HepG2 (cell line): ENCODE data around the gene SLC29A3. TPM values are rescaled to one million over a fixed set of nuclear protein-coding genes. Genes with fewer than 3 reads are reported as not detected.

Experiments used
- ATAC-seq: fragments of 200-7000 bp; cut with Tn5 transposase; 3 replicates; pipeline ENCODE4 v1.9.1; 2020; ENCODE audit warnings: mild to moderate bottlenecking, moderate library complexity
- BruUV-seq: library from RNA; stranded (reverse); fragments of 400-500 nt; replicated peaks from 2 replicates; lab custom pipeline; 2021; lab: Mats Ljungman, UMichigan
- CTCF ChIA-PET: fragments of 300-600 bp; formaldehyde crosslinking; extraction: SDS; loops from one replicate; lab custom pipeline; 2021; ENCODE audit warnings: low total read pairs, inconsistent platforms, low intra/inter-chr PET ratio; lab: Yijun Ruan, JAX
- POLR2A ChIA-PET: fragments of 350-600 bp; sonication (Branson Sonifier 250); formaldehyde crosslinking; loops from one replicate; lab custom pipeline; 2020; ENCODE audit warnings: antibody characterized with exemption, inconsistent platforms; lab: Yijun Ruan, JAX
- DNase-seq: peaks from one replicate; pipeline ENCODE4 v3.0.0-alpha.2; 2015; ENCODE audit warnings: low spot score
- FAIRE-seq: peaks from 3 replicates; lab custom pipeline; 2011; peaks lifted over from hg19 to GRCh38; lab: Jason Lieb, UNC
- H2AFZ ChIP-seq: one replicate; pipeline ENCODE4 v1.6.1; 2011; ENCODE audit warnings: low read length, inconsistent platforms
- H3K27ac ChIP-seq: fragments of 300-600 bp; 3 replicates; pipeline ENCODE4 v1.8.0; 2011; ENCODE audit warnings: mixed run types, mild to moderate bottlenecking, mixed read lengths, low read length, inconsistent platforms; ENCODE audit not compliant: insufficient read depth; ENCODE audit errors: extremely low read length
- H3K27me3 ChIP-seq, 2 experiments: fragments of 200-600 bp in 1 of 2; 2 replicates in 1 of 2; 3 replicates in 1 of 2; pipeline versions ENCODE4 v1.6.0 to v1.8.0; 2011; ENCODE audit warnings: low read length in 2 of 2, mild to moderate bottlenecking in 2 of 2, moderate library complexity in 2 of 2, inconsistent platforms in 1 of 2; ENCODE audit not compliant: insufficient read depth in 2 of 2, control insufficient read depth in 1 of 2
- H3K36me3 ChIP-seq, 2 experiments: fragments of 200-600 bp in 1 of 2; replicated peaks in 1 of 2; 2 replicates in 1 of 2; 3 replicates in 1 of 2; pipeline versions ENCODE4 v1.5.1 to v1.8.0; 2011; ENCODE audit warnings: low read length in 2 of 2, inconsistent platforms in 1 of 2; ENCODE audit not compliant: insufficient read depth in 2 of 2, control insufficient read depth in 1 of 2
- H3K4me1 ChIP-seq: 2 replicates; pipeline ENCODE4 v1.5.1; 2012; ENCODE audit warnings: low read length, inconsistent platforms; ENCODE audit not compliant: insufficient read depth
- H3K4me2 ChIP-seq: 2 replicates; pipeline ENCODE4 v1.6.0; 2011; ENCODE audit warnings: low read depth, low read length, inconsistent platforms
- H3K4me3 ChIP-seq, 3 experiments: fragments of 200-600 bp in 1 of 3; sonication (generic), shearing (Covaris generic) in 1 of 3; replicated peaks in 1 of 3; 2 replicates each; pipeline ENCODE4 v1.5.1; 2011 to 2016; ENCODE audit warnings: low read length in 3 of 3, inconsistent platforms in 2 of 3, low read depth in 2 of 3, mild to moderate bottlenecking in 2 of 3, control low read depth in 1 of 3, mixed read lengths in 1 of 3; ENCODE audit not compliant: insufficient read depth in 1 of 3
- H3K79me2 ChIP-seq: one replicate; pipeline ENCODE4 v1.6.1; 2011; ENCODE audit warnings: low read length, inconsistent platforms; ENCODE audit not compliant: insufficient read depth
- H3K9ac ChIP-seq: 2 replicates; pipeline ENCODE4 v1.6.0; 2011; ENCODE audit warnings: mild to moderate bottlenecking, low read depth, low read length, inconsistent platforms; ENCODE audit not compliant: insufficient read depth
- H3K9me3 ChIP-seq: 2 replicates; pipeline ENCODE4 v1.5.1; 2012; ENCODE audit warnings: mild to moderate bottlenecking, low read length
- H4K20me1 ChIP-seq: 2 replicates; pipeline ENCODE4 v1.6.0; 2011; ENCODE audit warnings: inconsistent platforms, mild to moderate bottlenecking, low read length, moderate library complexity; ENCODE audit not compliant: insufficient read depth
- AFF4 ChIP-seq: sonication (generic); formaldehyde crosslinking; IDR thresholded peaks from 2 replicates; pipeline ENCODE4 v1.4.0; 2020; ENCODE audit warnings: missing genetic modification reagents
- AHDC1 ChIP-seq: sonication (generic); formaldehyde crosslinking; IDR thresholded peaks from 2 replicates; pipeline ENCODE4 v1.5.1; 2020; ENCODE audit warnings: mild to moderate bottlenecking, missing genetic modification reagents, borderline replicate concordance
- ATM ChIP-seq: fragments of 450-650 bp; IDR thresholded peaks from 2 replicates; pipeline ENCODE4 v1.7.1; 2017; ENCODE audit warnings: mild to moderate bottlenecking, borderline replicate concordance
- ERF ChIP-seq: IDR thresholded peaks from 2 replicates; pipeline ENCODE4 v1.6.1; 2018; ENCODE audit warnings: missing biosample characterization, missing genetic modification reagents
- HMG20A ChIP-seq: IDR thresholded peaks from 2 replicates; pipeline ENCODE4 v1.6.1; 2016; ENCODE audit warnings: borderline replicate concordance
- IKZF1 ChIP-seq: fragments of 450-650 bp; IDR thresholded peaks from 2 replicates; pipeline ENCODE4 v1.7.1; 2016
- NR3C1 ChIP-seq: sonication (generic); formaldehyde crosslinking; IDR thresholded peaks from 2 replicates; pipeline ENCODE4 v1.4.0; 2020; ENCODE audit warnings: missing genetic modification reagents
- SALL1 ChIP-seq: sonication (generic); formaldehyde crosslinking; IDR thresholded peaks from 2 replicates; pipeline ENCODE4 v1.8.0; 2022; ENCODE audit warnings: mild to moderate bottlenecking, missing genetic modification reagents
- SIN3A ChIP-seq: IDR thresholded peaks from 2 replicates; pipeline ENCODE4 v1.6.1; 2011; ENCODE audit warnings: low read depth, mild to moderate bottlenecking, control low read depth, low read length, borderline replicate concordance
- SP5 ChIP-seq: IDR thresholded peaks from 2 replicates; pipeline ENCODE4 v1.6.1; 2016; ENCODE audit warnings: low read depth, borderline replicate concordance
- XBP1 ChIP-seq: sonication (generic); formaldehyde crosslinking; IDR thresholded peaks from 2 replicates; pipeline ENCODE4 v1.5.0; 2020; ENCODE audit warnings: missing genetic modification reagents
- ZIK1 ChIP-seq: sonication (generic); formaldehyde crosslinking; IDR thresholded peaks from 2 replicates; pipeline ENCODE4 v1.5.0; 2020; ENCODE audit warnings: mild to moderate bottlenecking, low read depth, missing genetic modification reagents, borderline replicate concordance
- ZNF770 ChIP-seq: sonication (generic); formaldehyde crosslinking; IDR thresholded peaks from 2 replicates; pipeline ENCODE4 v1.5.0; 2020; ENCODE audit warnings: mild to moderate bottlenecking, missing genetic modification reagents
- WGBS: methylation state at CpG from one replicate; pipeline ENCODE4 v1.1.6; 2017; ENCODE audit warnings: low lambda C conversion rate; 5-methylcytosine and 5-hydroxymethylcytosine counted together
- in situ Hi-C: cut with HindIII; loops from 2 replicates; pipeline ENCODE4 v1.10.0; 2017; ENCODE audit warnings: low pct_unique_long_range_greater_than_20kb; ENCODE audit not compliant: extremely low pct_ligation_motif_present
- intact Hi-C: fragments of 100-400 bp; cut with micrococcal nuclease; formaldehyde crosslinking; loops from one replicate; pipeline ENCODE4 v1.10.0; 2022; ENCODE audit not compliant: unreplicated experiment
- polyA plus RNA-seq, 8 experiments: library from polyadenylated mRNA; depleted of rRNA in 3 of 8; stranded (reverse) in 7 of 8; unstranded in 1 of 8; fragments of >200 nt; fragmentation: Illumina TruSeq in 4 of 8; extraction: Trizol in 4 of 8; gene quantifications; 2 replicates each; pipeline versions ENCODE4 v1.2.1 to v1.2.3, GENCODE V29; 2011 to 2016; ENCODE audit warnings: low read depth in 4 of 8, missing spikeins in 1 of 8, mixed read lengths in 1 of 8; ENCODE audit not compliant: insufficient read depth in 1 of 8
- total RNA-seq, 5 experiments: library from RNA; depleted of rRNA; stranded (reverse); fragments of >200 nt; fragmentation: Illumina TruSeq; extraction: Trizol; gene quantifications; 2 replicates each; pipeline ENCODE4 v1.2.3, GENCODE V29; 2016; ENCODE audit warnings: low read depth in 1 of 5

SLC29A3 gene
- total and polyA plus RNA-seq, 2 of the 13 experiments (the other 11 are each of a cell fraction or from before 2014, with no cell fraction given): 8.6 to 11.8 TPM

GRCh38 chr10:71283876-71284275 is 35.2 kb upstream of the SLC29A3 start:
- H3K27me3 ChIP-seq: peaks cover 0 to 9% of the 10 kb centered on the region in 2 experiments; a peak in 3 of 5 replicates
- no TSS peak for BruUV-seq
- FAIRE-seq: no peak
- no peaks in the 10 kb centered on the region for H4K20me1 ChIP-seq
- H3K9me3 ChIP-seq: no peaks in the 10 kb centered on the region
- intact Hi-C loops (no loop called here), in situ Hi-C loops (no loop called here)
- ChIA-PET CTCF (interaction anchor here (0.9 kb wide), 1 partner anchor 358 kb away, joined by 5 read pairs; no protein-coding TSS in a partner anchor), POLR2A (no interaction called here)
- H2AFZ ChIP-seq: no peak overlapping the region
- 37% methylated on average over 10 of the region's 10 CpGs for WGBS
- H3K4me2 ChIP-seq: no peak overlapping the region
- H3K27ac ChIP-seq: no peak overlapping the region
- TF ChIP-seq SIN3A: no peak
- no peak for TF ChIP-seq XBP1
- no peak for TF ChIP-seq ZIK1 (CRISPR knock-in tag)
- TF ChIP-seq AHDC1 (CRISPR knock-in tag): no peak
- no peak for TF ChIP-seq ERF
- TF ChIP-seq ATM: no peak
- TF ChIP-seq ZNF770: no peak
- no peak for TF ChIP-seq SP5
- no peak for TF ChIP-seq AFF4 (CRISPR knock-in tag)
- no peak for TF ChIP-seq SALL1 (CRISPR knock-in tag)
- no peak for TF ChIP-seq IKZF1
- no peak for TF ChIP-seq HMG20A
- no peak for TF ChIP-seq NR3C1 (CRISPR knock-in tag)
- no peak for ATAC-seq
- H3K4me1 ChIP-seq: no peaks in the 10 kb centered on the region
- no peak for DNase-seq
- H3K79me2 ChIP-seq: no peaks in the 10 kb centered on the region
- no peak overlapping the region for H3K4me3 ChIP-seq
- H3K36me3 ChIP-seq: no peaks in the 10 kb centered on the region
- H3K9ac ChIP-seq: no peak overlapping the region
